A673 (cell line): Measurements from ENCODE around the gene ZHX3.

ENCODE experiments used
- CTCF ChIP-seq: fragments of 300-800, 200-600 bp; sonication (generic); conservative IDR thresholded peaks from 2 replicates; pipeline ENCODE4 v1.5.1; 2017; ENCODE audit warnings: low read depth, mild to moderate bottlenecking, antibody characterized with exemption, low read length, moderate library complexity, mixed read lengths
- EZH2 ChIP-seq: fragments of 200-600 bp; sonication (generic); IDR thresholded peaks from 2 replicates; pipeline ENCODE4 v1.6.1; 2017; ENCODE audit warnings: borderline replicate concordance, low read depth, mild to moderate bottlenecking, mixed read lengths, antibody characterized with exemption, low read length; ENCODE audit not compliant: poor library complexity, severe bottlenecking

GRCh38 chr20:41178495-41178894 is 139.0 kb downstream of the ZHX3 start:
- TF ChIP-seq CTCF, result no peak
- TF ChIP-seq EZH2, result no peak
